Measurements from ENCODE around the gene ACAP3.

ACAP3 gene

DNA sequence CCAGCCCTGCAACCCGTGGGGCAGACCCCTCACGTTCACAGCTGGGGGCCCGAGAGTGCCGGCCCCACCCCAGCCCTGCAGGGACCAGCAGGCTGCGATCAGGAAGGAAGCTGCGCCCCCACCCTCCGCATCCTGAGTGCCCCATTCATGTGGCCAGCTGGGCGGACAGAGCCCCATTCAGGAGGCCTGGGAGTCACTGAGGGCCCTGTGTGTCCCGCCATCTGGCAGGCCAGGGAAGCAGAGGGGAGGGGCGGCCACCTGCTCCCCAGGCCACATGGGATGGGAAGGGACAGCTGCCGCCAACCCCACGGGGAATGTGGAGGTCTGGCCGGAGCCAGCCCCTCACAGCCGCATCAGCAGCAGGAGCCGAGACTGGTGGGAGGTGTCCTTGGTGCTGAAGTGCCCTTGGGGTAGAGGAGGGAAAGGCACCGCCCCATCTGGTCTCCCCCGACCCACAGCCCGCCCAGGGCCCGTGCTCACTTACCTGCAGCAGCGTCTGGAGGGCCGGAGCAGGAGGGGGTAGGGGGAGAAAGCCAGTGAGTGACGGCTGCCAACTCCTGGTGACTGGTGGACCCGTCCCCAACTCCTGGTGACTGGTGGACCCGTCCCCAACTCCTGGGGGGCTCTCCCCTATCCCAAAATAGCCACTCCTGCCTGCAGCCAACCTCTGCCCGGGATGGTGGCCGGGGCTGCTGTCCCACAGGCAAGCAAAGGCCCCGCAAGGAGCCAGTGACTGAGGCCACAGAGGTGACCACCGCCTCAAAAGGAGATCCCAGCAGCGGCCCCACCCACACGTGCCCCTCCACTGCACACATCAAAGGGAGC is 8.7 kb downstream of the ACAP3 start:
- DNase-seq = no peak

- no peak for DNase-seq
These were observed 9.8 kb downstream of the ACAP3 start for GRCh38 chr1:1297802-1298424.

- no peak for DNase-seq
These were observed 11.4 kb downstream of the ACAP3 start for GRCh38 chr1:1296070-1297061.

DNA sequence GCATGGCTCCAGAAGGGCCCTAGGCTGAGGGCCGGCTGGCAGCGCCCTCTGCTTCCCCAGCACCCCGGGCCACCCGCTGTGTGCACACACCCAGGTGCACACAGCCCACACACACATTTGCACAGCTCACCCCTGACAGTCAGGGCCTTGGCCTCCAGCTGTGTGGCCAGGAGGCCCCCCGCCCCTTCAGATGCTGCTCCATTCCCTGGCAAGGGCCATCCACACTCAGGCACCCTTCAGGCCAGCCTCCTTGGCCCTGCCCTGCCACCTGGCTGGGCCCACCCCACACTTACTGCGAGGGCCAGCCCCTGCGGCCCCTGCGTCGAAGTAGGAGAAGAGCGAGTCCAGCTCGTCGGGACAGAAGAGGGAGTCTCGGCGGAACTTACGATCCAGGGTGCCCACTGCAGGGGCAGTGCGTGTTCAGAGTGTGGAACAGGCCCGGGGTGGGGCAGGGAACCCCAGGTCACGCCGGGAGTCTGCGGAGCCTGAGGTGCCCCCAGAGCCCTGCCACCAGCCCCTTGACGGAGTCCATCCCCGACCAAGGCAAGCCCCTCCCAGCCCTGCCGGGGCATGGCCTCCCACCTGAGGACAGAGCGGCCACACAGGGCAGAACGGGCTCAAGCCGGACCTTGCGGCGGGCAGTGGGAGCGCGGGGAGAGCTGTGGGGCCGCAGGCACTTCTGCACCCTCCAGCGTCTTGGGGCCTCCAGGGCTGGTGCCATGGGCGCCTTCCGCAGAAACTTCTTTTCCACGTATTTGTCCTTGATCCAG is 12.4 kb downstream of the ACAP3 start:
- no peak for DNase-seq

- no peak for DNase-seq
These were observed 13.4 kb downstream of the ACAP3 start for GRCh38 chr1:1294250-1294890.

- no peak for DNase-seq
These were observed 14.2 kb downstream of the ACAP3 start for GRCh38 chr1:1293263-1294249.

- DNase-seq = no peak
These were observed 14.9 kb downstream of the ACAP3 start for GRCh38 chr1:1292851-1293250.

DNA sequence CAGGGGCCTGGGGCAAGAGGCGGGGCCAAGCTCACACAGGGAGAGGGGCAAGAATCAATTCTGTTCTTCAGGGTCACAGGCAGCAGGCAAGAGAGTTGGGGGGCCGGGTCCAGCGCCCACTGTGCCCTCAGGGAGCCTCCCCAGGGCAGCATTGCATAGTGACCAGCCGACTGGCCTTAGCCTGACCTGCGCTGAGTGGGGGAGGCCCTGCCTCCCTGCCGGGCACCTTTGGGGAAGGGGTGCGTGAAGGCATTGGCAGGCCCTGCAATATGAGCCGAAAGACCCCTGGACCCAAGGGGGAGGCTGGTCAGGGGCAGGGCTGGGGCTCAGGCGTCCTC is 15.3 kb downstream of the ACAP3 start:
- no peak for DNase-seq

DNA sequence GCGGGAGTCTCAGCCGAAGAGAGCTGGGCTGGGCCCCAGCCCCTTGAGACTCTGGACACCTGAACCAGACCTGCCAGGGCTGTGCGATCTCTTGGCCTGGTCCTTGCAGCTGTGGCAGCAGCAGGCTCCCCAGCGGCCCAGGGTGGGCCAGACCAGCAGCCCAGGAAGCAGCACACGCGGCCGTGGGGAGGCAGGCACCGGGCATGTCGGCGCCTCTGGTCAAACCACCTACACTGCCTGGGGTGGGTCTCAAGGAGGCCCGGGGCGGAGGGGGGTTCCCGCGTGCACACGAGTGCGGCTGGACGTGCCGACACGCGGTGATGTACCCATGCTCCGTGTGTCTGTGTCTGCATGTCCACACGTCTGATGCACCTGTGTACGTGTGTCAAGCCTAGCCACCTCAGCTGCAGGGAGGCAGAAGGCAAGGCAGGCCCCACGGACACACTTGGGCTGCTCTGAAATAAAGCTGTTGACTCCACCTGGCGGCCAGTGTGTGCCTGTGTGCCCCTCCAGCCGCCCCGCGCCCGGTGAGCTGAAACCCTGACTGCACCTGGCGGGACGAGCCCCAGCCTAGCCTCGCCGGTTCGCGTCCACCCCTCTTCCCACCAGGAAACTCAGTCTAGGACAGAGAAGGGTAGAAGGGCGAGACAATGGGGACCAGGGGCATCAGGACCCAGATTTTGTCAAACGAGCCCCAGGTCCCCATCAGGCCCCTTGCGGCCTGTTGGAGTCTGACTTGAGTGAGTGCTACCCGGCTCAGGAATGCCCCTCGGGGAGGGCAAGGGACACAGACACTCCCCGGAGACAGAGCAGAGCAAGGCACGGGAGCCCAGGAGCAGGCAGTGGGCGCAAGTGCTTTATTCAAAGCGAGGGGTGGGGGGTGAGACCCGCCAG is 15.9 kb downstream of the ACAP3 start:
- no peak for DNase-seq

- DNase-seq = no peak
These were observed 16.7 kb downstream of the ACAP3 start for GRCh38 chr1:1291023-1291528.

DNA sequence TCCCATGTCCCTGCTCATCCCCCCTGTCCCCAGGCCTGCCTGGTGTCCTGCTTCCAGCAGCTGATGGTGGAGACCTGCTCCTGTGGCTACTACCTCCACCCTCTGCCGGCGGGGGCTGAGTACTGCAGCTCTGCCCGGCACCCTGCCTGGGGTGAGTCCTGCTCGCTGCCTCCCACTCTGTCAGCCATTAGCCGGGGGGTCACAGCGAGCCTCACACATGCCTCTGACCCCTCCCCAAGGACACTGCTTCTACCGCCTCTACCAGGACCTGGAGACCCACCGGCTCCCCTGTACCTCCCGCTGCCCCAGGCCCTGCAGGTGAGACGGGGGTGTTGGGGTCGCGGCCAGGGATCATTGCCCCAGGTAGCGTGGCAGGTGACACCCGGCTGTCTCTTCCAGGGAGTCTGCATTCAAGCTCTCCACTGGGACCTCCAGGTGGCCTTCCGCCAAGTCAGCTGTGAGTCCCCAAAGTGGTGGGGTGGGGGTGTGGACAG is 17.4 kb downstream of the ACAP3 start:
- peak; percentile 72 for DNase-seq

DNA sequence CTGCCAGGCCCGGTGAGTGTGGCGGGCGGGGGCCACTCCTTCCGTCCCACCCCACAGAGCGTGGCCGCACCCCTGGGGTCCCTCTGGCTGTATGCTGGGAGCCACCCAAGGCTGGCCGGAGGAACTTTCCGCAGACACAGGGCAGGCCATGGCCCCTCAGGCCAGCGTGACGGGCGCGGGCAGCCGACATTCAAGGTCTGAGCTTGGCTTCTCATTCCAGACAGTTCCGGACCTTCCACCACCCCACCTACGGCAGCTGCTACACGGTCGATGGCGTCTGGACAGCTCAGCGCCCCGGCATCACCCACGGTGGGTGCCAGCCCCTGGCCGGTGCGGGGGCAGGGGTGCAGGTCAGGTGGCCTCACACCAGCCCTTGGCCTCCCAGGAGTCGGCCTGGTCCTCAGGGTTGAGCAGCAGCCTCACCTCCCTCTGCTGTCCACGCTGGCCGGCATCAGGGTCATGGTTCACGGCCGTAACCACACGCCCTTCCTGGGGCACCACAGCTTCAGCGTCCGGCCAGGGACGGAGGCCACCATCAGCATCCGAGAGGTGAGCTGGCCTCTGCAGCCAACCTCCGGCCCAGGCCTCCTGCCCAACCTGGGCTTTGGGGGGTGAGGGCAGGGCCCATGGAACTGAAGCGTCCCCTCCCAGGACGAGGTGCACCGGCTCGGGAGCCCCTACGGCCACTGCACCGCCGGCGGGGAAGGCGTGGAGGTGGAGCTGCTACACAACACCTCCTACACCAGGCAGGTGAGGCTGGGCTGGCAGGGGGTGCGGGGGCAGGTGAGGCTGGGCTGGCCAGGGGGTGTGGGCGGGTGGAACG is 20.2 kb downstream of the ACAP3 start:
- DNase-seq = no peak

- DNase-seq = no peak
These were observed 21.1 kb downstream of the ACAP3 start for GRCh38 chr1:1286313-1287261.

DNA sequence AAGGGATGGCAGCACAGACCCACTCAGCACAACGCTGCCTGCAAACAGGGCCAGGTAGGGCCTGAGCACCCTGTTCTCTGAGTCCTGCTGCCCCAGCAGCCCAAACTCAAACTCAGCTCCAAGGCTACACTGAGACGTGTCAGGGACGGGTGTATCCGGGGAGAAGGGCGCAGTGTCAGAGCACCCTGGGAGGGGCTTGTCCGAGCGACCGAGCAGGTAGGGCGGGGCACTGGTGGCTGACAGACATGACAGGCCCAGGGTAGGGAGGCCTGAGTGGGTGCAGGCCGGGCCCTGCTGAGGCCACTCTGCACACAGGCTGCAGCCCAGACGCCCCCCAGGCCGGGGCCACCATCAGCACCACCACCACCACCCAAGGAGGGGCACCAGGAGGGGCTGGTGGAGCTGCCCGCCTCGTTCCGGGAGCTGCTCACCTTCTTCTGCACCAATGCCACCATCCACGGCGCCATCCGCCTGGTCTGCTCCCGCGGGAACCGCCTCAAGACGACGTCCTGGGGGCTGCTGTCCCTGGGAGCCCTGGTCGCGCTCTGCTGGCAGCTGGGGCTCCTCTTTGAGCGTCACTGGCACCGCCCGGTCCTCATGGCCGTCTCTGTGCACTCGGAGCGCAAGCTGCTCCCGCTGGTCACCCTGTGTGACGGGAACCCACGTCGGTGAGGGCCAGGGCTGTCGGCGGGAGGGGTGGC is 22.0 kb downstream of the ACAP3 start:
- no peak for DNase-seq

- DNase-seq = no peak
These were observed 22.6 kb downstream of the ACAP3 start for GRCh38 chr1:1285102-1285571.

Data from activated CD4-positive, CD25-positive, alpha-beta regulatory T cell treated with anti-CD3 and anti-CD28 coated beads, Interleukin-2, amount 50 U/mL, for 72 hours (primary cell).